NOMO-1 treated with DMSO at 0.1 percent for 48 hours (cell line): Measurements from ENCODE around the gene AMN1.
"Not testable (repeated sequence)": the region's sequence is repeated elsewhere in the genome, so short reads cannot be mapped to it uniquely, and the experiment has no call there.

Source experiments
- DNase-seq: peaks from one replicate; lab custom pipeline; 2025; ENCODE audit not compliant: unreplicated experiment; lab: John Stamatoyannopoulos, UW

AMN1 gene

DNA sequence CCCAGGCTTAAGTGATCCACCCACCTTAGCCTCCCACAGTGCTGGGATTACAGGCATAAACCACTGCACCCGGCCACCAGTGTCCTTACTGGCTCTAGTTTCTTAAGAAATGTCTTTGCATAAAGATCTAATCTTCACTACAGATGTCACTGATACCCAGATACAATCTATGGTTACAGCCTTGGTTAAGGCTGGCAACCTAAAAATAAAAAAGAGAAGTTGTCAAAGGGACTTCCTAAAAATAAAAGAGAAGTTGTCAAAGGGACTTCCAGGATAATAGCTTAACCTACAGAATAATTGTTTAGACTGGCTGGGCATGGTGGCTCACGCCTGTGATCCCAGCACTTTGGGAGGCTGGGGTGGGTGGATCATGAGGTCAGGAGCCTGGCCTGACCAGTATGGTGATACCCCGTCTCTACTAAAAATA lies 41.7 kb downstream of the AMN1 start:
- DNase-seq: peak; percentile 97

GRCh38 chr12:31685801-31686200 lies 43.0 kb downstream of the AMN1 start:
- DNase-seq: no peak

DNA sequence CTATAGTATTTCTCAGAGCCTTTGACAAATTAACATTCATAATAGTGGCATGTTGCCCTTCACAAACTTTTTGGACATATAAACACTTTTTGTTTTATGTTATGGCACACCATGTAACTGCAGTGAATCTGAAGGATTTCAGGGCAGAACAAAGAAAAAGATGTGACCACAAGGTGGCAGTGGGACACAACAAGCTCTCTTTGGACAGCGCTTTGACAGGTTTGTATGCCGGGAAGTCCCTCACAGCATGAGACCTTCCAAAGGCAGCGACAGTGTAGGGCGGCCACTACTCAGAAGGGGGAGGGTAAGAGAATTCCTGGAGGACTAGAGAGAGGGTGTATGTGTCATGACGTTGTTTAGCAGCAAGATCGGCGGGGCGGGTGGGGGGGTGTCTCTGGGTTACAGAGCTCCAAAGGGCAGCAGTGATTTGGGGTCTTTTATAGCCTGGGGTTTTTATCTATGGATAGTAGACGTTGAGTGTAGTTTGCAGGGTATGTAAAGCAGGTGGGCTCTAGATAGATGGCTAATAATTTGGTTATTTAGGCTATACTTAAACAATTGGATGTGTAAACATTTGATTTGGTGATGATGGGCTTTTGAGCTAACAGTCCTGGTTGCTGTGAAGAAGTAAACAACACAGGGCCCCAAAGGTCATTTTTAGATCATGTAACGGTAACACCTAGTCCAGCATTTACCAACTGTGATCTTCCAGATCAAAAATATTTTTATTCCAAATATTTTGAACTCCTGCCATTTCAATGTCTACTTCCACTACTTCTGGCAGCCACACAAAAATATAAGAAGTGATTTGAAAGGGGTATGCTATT lies 46.5 kb downstream of the AMN1 start:
- peak; percentile 79 for DNase-seq

DNA sequence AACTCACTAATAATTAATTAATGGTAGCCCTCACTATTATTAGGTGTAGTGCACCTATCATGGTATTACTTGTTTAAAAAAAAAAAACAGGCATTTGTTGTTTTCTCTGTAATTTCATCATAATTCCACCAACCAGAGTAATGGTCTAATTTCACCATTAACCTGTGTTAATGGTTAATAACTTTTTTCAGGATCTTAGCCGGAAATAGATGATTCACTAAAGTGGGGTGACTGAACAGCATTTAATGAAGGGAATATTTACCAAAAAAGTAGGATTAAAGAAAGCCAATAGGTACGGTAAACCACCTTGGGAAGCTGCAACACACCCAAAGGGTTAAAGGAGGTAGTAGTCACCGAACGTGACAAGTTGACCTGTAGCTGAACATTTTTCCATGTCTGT lies 56.3 kb downstream of the AMN1 start:
- DNase-seq: no peak

DNA sequence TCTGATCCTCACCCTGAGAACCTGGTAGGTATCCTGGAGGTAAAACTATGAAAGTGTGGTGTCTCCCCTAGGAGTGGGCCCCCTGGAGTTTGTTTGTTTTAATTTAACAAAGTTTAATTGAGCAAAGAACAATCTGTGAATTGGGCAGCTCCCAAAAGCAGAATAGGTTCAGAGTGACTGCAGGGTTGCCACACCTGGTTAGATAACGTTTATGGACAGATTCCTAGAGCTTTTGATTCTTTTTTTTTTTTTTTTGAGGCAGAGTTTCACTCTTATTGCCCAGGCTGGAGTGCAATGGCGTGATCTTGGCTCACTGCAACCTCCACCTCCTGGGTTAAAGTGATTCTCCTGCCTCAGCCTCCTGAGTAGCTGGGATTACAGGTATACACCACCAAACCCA lies 59.2 kb downstream of the AMN1 start:
- not testable (repeated sequence) for DNase-seq

DNA sequence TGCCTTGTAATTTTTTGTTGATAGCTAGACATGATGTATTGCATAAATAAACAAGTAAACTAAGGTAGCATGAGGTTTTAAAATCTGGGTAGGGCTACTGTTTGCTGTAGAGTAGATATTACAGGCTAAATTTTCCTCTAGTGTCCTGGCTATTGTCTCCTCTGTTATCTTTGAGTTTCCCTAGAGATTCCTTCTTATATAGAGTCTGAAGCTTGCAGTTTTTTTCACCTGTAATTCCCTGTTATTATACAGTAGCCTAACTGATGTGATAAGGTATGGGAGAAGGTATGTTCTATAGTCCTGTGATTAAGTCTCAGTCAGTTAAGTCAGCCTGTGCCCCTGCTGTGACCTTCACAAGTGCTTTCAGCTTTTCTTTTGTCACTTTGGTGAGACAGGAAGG lies 59.8 kb downstream of the AMN1 start:
- no peak for DNase-seq

DNA sequence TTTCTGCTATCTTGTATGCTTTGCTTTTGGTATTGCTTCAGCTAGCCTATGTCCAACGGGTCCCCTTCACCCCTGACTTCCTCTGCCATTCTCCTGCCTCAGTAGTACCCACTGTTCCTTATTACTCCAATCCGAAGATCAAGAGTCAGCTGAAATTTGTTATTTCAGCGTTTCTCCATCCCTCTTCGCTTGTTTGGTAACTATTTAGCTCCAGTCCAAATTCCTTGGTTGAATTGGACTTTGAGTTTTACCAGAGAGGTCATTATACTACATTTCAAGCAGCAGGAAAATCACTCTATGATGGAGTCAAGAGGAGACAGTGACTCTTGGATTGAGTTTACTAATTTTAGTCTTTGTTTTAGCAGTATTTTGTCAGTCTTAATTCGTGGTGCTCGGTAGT lies 64.8 kb downstream of the AMN1 start:
- no peak for DNase-seq

GRCh38 chr12:31663576-31663975 lies 65.2 kb downstream of the AMN1 start:
- DNase-seq: no peak

DNA sequence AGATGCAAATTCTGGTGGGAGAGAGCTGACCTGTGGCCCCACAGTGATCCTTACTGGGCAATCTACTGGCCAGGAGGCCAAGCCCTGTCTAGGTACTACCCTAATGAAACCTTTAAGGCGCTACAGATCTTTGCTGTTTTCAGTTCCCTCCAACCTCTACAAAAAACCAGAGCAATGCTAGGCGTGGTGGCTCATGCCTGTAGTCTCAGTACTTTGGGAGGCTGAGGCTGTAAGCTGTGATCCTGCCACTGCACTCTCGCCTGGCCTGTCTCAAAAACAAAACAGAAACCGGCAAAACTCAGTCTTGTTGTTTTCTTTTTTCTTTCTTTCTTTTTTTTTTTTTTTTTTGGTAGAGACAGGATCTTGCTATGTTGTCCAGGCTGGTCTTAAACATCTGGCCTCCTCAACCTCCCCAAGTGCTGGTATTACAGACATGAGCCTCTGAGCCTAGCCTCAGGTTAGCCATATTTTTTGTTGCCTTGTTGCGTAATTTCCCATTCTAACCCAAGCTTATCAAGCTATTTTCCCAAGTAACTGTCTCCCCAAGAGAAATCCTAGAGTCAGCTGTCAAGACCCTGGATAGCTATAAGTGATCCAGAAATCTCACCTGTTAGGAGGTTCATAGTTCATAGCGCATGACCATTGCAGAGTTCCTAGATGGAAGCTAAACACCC lies 66.5 kb downstream of the AMN1 start:
- DNase-seq: no peak

DNA sequence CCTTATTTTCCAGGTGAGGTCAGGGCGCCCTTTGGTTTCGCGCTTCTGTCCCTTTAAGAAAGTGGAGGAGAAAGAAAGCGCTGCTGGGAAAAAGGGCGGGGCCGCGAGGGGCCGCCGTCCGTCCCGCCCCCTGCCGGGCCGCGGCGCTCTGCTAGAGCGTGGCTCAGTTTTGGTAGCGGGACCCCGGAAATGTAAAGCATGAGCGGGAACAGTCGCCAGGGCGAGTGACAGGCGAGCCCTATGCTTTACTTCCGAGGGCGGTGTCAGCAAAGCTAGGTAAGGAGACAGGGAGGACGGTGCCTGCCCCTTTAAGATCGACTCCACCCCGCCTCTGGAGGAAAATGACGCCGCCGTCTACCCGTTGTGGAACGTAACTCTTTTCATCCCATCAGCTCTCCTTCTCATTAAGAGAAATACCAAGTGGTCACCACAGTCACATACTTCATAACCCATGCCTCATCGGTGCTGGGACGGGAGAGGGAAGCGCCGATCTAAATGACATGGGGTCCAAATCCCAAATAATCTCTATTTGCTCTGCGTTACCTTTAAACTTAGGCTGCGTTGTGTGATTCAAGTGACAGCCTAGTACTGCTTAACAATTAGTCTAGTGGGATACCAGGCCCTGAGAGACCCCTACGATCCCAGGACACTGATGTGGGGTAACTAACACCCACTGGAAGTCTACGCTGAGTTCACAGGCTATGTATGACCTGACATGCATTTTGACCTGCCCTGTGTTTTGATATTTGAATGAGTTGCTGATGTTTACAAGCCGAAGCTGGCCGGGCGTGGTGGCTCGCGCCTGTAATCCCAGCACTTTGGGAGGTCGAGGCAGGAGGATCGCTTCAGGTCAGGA lies 69.5 kb downstream of the AMN1 start, which contains the start of gene ETFBKMT:
Gene ETFBKMT, plus strand, starts transcription at position 602 of the 856 bp plus-strand sequence. CDS start 2,266 bp downstream, outside the sequence.
- peak; percentile 90 for DNase-seq

DNA sequence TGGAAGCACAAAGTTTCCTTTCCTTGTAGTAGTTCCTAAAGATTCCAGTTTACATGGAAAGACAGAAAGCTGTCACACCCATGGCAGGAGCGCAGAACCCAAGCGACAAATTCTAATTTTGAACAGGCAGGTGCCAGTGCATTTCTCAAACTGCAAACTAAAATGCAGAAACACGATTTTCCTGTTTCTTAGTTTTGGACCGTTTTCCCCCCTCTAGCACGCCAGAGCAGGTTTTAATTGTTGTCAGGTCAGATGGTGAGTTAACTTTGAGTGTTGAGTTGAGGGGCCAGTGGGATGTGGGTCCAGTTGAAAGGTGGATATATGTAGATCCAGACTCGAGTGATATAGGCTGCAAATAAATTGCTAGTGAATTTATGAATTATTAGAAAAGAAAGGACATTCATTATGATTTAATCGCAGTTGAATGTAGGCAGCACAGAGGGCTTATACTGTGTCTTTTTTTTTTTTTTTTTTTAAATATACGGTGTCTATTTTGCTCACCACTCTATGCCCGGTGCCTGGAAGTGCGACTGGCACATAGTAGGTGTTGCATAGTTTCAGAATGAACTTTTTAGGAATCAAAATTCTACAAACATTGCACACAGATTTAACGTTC lies 70.2 kb downstream of the AMN1 start:
- DNase-seq: no peak

DNA sequence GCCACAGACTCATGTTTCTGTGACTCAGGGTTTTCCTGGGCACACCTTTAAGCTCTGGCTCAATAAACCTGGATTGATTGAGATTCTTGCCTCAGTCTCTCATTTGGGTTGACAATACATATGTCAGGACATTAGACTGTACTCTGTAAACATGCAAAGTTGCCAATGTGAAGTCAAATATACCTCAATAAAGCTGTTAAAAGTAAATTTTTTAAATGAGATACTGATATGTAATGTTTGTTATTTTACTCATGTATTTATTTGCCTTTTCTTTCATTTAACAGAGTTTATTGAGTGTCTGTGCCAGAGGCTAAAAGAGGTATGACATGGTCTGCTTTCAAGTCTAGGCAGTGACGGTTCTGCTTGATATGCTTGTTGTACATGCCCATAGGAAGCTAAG lies 73.0 kb downstream of the AMN1 start:
- DNase-seq: no peak

DNA sequence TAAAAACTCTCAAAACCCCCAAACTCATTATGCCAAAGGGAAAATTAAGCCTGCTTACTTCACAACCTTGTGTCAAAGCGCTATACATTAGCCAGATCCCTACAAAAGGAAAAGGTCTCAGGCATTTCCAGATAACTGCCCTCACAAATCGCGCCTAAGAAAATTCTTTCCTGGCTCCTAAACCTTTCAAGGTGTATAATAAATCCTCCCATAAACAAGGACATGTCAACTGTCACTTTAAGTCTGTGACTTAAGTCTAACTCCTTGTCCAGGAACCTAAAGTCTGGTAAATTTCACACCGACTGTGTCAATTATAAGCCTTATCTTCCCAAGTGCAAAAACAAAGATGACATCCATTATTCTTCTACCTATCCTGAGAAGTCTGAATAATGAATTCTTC lies 73.6 kb downstream of the AMN1 start:
- no peak for DNase-seq

- DNase-seq: no peak
These were observed 76.8 kb downstream of the AMN1 start for GRCh38 chr12:31651893-31652521.

- no peak for DNase-seq
These were observed 77.9 kb downstream of the AMN1 start for GRCh38 chr12:31650918-31651317.

- DNase-seq: peak; percentile 65
These were observed 81.7 kb downstream of the AMN1 start for GRCh38 chr12:31647086-31647491.

DNA sequence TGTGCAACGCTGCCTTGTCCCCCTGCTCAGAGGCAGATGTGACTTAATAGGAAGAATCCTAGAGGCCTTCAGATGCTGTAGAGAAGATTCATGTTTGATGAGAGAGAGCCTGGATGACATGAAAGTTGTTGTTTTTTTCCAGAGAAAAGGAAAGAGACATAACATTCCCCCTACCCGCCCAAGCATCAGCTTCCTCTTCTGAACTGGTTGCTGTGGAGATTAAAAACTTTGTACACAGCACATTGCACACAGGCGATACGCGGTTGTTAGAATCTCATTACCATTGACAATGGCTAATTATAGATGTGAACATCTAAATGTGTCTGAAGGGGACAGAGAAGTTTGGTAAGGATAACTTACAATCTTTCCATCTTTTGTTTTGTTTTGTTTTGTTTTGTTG lies 82.9 kb downstream of the AMN1 start:
- peak; percentile 7 for DNase-seq

- DNase-seq: no peak
These were observed 84.3 kb downstream of the AMN1 start for GRCh38 chr12:31644536-31644935.

DNA sequence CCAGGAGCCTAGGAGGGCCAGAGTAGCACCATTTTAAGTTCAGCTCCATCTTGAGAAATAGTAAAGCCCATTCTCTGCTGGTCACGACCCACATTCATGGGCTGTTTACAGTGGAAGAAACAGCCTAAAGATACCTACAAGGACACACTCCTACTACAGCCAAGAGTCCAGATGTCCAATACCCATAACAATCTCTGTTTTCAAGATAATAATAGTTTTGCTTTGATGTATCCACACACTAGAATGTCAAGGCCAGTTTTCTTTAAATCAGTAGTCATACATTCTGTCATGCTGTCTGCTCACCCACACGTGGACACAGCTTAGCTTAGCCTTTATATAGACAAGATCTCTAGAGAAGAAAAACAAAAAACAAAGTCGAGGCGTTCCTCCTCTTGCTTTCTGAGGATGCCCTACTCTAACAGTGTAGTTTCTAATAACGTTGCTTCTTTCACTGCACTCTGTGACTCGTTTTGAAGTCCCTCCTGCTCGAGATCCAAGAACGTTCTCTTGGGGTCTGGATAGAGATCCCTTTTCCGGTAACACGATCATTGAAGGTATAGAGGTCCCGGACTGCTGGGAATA lies 87.2 kb downstream of the AMN1 start:
- DNase-seq: no peak

GRCh38 chr12:31634620-31635019 lies 94.2 kb downstream of the AMN1 start:
- DNase-seq: no peak
